Suprapubic skin (tissue), 4 donors: ENCODE measurements around the gene RAB31.

Experiments
- EP300 ChIP-seq: sonication (generic); formaldehyde crosslinking; IDR thresholded peaks from one replicate; pipeline ENCODE4 v1.6.1; 2017; ENCODE audit warnings: antibody characterized with exemption
- POLR2A ChIP-seq, 2 donors: fragments of 450-650 bp; IDR thresholded peaks; one replicate each; pipeline ENCODE4 v1.6.1; 2017; ENCODE audit warnings: antibody characterized with exemption in 2 of 2, mild to moderate bottlenecking in 2 of 2, moderate library complexity in 2 of 2
- POLR2AphosphoS5 ChIP-seq, 3 donors: sonication (generic); formaldehyde crosslinking; IDR thresholded peaks; one replicate each; pipeline ENCODE4 v1.6.1; 2017; ENCODE audit warnings: antibody characterized with exemption in 3 of 3
- TF ChIP-seq, protein P1 (sequence below), 2 donors: fragments of 200-600 bp in 1 of 2; fragments of 450-650 bp in 1 of 2; sonication (generic) in 1 of 2; IDR thresholded peaks; one replicate each; pipeline ENCODE4 v1.5.1; 2016 to 2019; ENCODE audit warnings: antibody characterized with exemption in 2 of 2, mild to moderate bottlenecking in 1 of 2, moderate library complexity in 1 of 2

DNA sequence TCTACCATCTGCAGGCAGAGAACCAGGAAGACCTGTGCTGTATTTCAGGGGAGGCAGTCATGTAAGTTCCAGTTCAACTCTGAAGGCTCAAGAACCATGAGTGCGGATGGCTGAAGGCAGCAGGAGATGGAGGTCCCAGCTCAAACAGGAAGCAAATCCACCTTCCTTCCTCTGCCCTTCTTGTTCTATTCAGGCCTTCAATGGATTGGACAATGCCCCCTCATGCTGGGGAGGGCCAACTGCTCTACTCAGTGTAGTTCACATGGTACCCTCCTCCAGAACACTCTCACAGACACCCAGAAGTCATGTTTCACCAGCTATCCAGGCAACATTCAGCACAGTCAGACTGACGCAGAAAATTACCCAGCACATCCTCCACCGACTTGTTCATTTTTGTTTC lies 39.1 kb upstream of the RAB31 start:
- TF ChIP-seq, protein P1, sequence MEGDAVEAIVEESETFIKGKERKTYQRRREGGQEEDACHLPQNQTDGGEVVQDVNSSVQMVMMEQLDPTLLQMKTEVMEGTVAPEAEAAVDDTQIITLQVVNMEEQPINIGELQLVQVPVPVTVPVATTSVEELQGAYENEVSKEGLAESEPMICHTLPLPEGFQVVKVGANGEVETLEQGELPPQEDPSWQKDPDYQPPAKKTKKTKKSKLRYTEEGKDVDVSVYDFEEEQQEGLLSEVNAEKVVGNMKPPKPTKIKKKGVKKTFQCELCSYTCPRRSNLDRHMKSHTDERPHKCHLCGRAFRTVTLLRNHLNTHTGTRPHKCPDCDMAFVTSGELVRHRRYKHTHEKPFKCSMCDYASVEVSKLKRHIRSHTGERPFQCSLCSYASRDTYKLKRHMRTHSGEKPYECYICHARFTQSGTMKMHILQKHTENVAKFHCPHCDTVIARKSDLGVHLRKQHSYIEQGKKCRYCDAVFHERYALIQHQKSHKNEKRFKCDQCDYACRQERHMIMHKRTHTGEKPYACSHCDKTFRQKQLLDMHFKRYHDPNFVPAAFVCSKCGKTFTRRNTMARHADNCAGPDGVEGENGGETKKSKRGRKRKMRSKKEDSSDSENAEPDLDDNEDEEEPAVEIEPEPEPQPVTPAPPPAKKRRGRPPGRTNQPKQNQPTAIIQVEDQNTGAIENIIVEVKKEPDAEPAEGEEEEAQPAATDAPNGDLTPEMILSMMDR (IDR thresholded peaks at IDR 0.05) = no peak
- TF ChIP-seq POLR2AphosphoS5 (IDR thresholded peaks at IDR 0.05) = no peak
- TF ChIP-seq POLR2A (IDR thresholded peaks at IDR 0.05) = no peak
- no peak for TF ChIP-seq EP300
